Measurements from ENCODE around the gene KDM6A. TPM values are rescaled to one million over a fixed set of nuclear protein-coding genes. Genes with fewer than 3 reads are reported as not detected.
"Not testable (repeated sequence)": the region's sequence is repeated elsewhere in the genome, so short reads cannot be mapped to it uniquely, and the experiment has no call there.

KDM6A gene
- total RNA-seq, 1 donor from 2014 or later, result 30.3 TPM

DNA sequence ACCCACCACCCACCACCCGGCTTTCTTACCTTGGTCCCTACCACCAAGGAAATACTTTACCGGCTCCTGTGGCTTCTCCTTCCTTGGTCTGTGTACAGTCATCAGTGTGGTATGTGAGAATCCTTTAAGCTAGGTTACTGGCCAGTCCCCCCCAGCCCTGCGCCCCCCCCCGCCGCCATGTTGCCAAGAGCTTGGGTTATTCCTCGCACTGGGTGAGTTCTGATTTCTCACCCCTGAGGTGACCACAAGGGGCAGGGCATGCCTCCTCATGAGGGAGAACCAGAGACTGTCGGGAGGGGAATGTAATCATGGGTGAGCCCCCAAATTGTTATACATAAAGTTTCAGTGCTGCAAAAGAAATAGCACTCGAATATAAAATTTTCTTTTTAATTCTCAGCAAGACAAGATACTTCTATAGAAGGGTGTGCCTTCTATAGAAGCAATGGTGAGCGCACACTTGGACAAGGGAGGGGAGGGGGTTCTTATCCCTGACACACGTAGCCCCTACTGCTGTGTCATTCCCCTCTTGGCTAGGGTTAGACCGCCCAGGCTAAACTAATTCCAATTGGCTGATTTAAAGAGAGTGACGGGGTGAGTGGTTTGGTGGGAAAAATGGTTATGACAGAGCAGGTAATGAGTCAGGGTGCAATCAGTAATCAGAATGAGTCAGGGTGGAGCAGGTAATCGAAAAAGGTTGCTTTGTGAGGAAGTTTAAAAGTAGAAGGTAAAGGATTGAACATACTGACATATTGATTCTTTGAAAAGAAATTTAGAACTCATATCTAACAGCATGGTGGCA lies 133.2 kb downstream of the KDM6A start:
- intact Hi-C loops (cut with micrococcal nuclease), result no loop called here

GRCh38 chrX:45007598-45007997 lies 134.6 kb downstream of the KDM6A start:
- intact Hi-C loops (cut with micrococcal nuclease), result no loop called here

DNA sequence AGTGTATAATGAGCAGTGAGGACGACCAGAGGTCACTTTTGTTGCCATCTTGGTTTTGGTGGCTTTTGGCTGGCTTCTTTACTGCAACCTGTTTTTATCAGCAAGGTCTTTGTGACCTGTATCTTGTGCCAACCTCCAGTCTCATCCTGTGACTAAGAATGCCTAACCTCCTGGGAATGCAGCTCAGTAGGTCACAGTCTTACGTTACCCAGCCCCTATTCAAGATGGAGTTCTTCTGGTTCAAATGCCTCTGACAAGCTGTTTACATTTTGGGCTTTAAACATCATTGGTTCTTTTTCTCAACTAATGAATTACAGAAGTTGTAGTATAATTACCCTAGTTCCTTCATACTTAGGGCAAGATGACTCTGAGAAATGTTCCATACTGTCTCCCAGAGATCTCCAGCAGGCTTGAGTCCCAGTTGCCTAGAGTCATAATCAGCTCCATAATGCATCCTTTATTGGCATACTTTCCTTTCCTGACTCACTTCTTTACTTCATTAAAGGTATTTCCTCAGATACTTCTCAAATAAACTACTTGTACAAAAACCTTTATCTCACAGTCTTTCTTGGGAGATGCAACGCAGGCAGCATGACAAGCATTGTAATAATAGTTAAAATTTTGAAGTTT lies 136.5 kb downstream of the KDM6A start:
- intact Hi-C loops (cut with micrococcal nuclease), result no loop called here

GRCh38 chrX:45011131-45011530 lies 138.1 kb downstream of the KDM6A start:
- intact Hi-C loops (cut with micrococcal nuclease), result no loop called here

DNA sequence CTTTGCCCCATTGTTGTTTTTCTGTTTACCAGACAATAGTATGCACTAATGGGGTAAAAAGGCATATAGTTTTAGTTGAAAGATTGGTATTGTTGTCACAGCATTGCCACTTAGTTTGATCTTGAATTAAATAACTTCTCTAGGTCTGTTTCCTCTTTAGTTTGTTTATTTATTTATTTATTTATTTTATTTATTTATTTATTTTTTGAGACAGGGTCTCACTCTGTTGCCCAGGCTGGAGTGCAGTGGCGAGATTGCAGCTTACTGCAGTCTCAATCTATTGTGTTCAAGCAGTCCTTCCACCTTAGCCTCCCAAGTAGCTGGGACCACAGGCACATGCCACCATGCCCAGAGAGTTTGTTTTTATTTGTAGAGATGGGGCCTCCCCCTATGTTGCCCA lies 138.6 kb downstream of the KDM6A start:
- intact Hi-C loops (cut with micrococcal nuclease), result no loop called here

DNA sequence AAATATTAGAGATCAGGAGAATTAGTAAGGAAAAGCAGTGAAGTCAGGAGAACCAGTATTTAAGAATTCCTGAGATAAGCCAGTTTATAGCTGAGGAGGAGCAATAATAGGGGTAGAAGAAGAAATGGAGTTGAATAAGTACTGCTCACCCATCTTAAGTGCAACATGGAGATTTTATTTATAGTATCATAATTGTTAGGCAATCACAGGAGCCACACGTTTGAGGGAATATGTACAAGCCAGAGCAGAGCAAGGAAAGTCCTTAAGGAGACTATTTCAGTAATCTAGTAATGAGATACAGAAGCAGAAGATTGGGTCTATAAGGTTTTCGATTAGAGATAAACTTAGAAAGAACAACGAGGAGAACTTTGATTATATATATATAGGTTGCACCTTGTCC lies 145.0 kb downstream of the KDM6A start:
- intact Hi-C loops (cut with micrococcal nuclease), result no loop called here

- intact Hi-C loops (cut with micrococcal nuclease), result no loop called here
Measured at GRCh38 chrX:45022150-45022549, 149.2 kb downstream of the KDM6A start.

GRCh38 chrX:45024501-45024900 lies 151.5 kb downstream of the KDM6A start:
- intact Hi-C loops (cut with micrococcal nuclease), result no loop called here

DNA sequence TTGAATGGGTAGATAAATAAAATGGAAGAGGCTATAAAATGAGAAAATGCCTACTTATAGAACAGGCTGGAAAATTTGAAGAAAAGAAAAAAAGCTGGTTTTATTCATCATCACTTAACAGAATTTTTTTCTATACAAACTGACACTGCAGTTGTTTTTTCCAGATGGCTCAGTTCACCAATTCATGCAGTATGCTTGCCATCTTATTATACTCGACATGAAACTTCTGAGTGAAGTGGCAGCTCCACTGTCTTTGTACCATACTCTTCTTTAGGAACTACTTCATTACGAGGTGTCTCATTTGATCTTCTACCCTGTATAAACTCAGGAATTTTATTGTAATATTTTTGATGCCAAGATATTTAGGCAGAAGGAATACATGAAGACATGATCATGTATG lies 153.0 kb downstream of the KDM6A start:
- intact Hi-C loops (cut with micrococcal nuclease), result no loop called here

- intact Hi-C loops (cut with micrococcal nuclease), result no loop called here
Measured at GRCh38 chrX:45031830-45032378, 158.9 kb downstream of the KDM6A start.

- intact Hi-C loops (cut with micrococcal nuclease), result no loop called here
Measured at GRCh38 chrX:45035071-45035470, 162.1 kb downstream of the KDM6A start.

DNA sequence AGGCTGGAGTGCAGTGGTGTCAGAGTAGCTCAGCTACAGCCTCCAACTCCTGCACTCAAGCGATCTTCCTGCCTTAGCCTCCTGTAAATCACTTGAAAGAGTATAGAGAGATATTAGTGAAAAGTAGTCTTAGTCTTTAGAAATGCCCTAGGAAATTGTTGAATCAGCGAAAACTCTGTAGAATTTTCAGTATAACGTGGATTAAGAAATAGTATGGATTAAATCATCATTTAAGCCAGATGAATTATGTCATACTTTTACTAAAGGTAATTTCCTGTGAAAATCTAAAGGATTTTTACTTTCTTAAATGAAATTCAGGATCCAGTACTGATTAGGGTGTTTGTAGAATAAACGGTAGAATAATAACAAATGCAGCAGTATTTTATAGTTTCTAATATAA lies 163.2 kb downstream of the KDM6A start:
- intact Hi-C loops (cut with micrococcal nuclease), result no loop called here

- intact Hi-C loops (cut with micrococcal nuclease), result not testable (repeated sequence)
Measured at GRCh38 chrX:45040137-45040536, 167.1 kb downstream of the KDM6A start.

- intact Hi-C loops (cut with micrococcal nuclease), result no loop called here
Measured at GRCh38 chrX:45046417-45046816, 173.4 kb downstream of the KDM6A start.

DNA sequence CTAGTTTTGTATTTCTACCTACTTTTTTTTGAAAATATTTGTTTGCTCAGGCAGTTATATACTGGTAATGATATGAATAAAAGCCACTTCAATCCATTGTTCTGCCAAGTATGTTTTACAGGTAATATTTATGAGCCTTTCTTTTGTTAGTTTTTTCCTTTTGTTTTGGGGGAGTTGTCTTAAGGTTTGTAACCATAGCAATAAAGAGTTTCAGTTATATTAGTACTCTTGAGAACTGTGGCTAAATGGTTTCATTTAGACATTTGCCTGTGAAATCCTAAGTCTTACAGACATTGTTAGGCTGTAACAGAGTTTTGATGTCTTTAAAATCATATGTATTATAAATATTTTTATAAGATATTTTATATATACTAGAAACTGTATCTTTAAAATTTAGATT lies 177.6 kb downstream of the KDM6A start:
- intact Hi-C loops (cut with micrococcal nuclease), result no loop called here

DNA sequence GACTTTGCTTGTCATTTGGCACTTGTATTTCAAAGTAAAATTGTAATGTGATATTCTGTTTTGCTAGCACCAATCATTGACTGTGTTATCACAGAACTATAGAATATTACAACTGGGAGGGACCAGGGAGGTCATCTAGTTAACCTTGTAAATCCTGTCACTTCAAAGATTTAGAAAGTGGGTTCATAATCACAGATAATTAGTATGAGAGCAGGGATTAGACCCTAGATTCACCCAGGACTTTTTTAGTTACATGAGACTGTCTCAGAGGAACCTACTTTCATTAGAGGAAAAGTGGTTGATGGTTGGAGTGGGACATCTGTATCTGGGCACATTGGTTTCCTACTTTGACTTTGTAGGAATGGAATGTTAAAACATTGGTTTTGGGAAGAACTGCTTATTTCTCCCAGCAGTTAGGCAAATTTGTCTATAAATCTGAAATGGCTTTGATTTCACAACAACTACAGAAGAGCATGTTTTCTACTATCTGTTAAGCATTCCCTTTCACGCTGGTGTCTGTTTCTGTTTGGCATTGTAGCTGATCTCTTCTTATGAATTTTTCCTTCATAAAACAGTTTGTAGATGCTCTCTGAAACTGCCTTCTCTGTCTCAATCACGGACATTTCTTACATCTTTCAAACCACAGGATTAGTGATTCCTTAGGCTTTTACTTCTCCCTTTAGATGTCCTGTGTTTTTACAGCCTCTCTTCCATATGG lies 183.6 kb downstream of the KDM6A start:
- intact Hi-C loops (cut with micrococcal nuclease), result no loop called here

DNA sequence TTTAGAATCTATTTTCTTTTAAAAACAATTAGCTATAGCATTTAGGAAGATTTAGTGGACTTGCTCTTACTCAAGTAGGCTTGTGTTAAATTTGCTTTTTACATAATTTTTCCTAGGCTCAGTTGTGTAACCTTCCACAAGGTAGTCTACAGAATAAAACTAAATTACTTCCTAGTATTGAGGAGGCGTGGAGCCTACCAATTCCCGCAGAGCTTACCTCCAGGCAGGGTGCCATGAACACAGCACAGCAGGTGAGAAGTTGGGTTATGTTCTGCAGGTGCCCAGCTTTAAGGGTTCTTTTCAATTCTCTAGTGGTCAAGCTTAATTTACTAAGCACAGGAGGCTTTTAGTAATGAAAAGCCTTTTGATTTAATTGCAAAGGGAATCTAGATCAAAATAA lies 186.9 kb downstream of the KDM6A start:
- intact Hi-C loops (cut with micrococcal nuclease), result loop anchor here (10.0 kb wide), 1 partner anchor 815 kb away; no protein-coding TSS in a partner anchor

- intact Hi-C loops (cut with micrococcal nuclease), result loop anchor here (10.0 kb wide), 1 partner anchor 819 kb away; no protein-coding TSS in a partner anchor
Measured at GRCh38 chrX:45063319-45064095, 190.5 kb downstream of the KDM6A start.

DNA sequence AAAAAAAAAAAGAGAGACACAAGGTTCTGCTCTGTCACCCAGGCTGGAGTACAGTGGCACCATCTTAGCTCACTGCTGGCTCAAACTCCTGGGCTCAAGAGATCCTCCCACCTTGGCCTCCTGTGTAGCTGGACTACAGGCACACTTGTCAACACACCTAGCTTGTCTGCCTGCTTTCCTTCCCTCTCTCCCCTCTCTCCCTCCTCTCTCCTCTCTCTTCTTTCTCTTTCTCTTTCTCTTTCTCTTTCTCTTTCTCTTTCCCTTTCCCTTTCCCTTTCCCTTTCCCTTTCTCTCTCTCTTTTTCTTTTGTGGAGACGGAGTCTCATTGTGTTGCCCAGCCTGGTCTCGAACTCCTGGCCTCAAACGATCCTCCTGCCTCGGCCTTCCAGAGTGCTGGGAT lies 195.6 kb downstream of the KDM6A start:
- intact Hi-C loops (cut with micrococcal nuclease), result loop anchor here (1.0 to 10.0 kb wide), 6 partner anchors 9 to 1111 kb away; partner anchors contain the start of gene FUNDC1

GRCh38 chrX:45070116-45071007 lies 197.4 kb downstream of the KDM6A start:
- intact Hi-C loops (cut with micrococcal nuclease), result loop anchor here (1.0 to 10.0 kb wide), 4 partner anchors 114 to 1847 kb away; no protein-coding TSS in a partner anchor
